Central memory CD4-positive, alpha-beta T cell (primary cell): ENCODE data around the gene KCTD21.
A peak's percentile ranks its signal among the peaks of the same experiment; 100 is the strongest.

Experiments
- DNase-seq: peaks from one replicate; pipeline ENCODE4 v3.0.0; 2022

KCTD21 gene

GRCh38 chr11:78218707-78219492, 30.5 kb upstream of the KCTD21 start:
- DNase-seq, result no peak

GRCh38 chr11:78217650-78218541, 29.5 kb upstream of the KCTD21 start:
- DNase-seq, result no peak

- DNase-seq, result no peak
Observed at GRCh38 chr11:78216571-78217287, 28.3 kb upstream of the KCTD21 start.

GRCh38 chr11:78216021-78216420, 27.6 kb upstream of the KCTD21 start:
- no peak for DNase-seq

GRCh38 chr11:78214331-78215194, 26.1 kb upstream of the KCTD21 start:
- no peak for DNase-seq

GRCh38 chr11:78213526-78214330, 25.3 kb upstream of the KCTD21 start:
- no peak for DNase-seq

- no peak for DNase-seq
Observed at GRCh38 chr11:78212586-78213371, 24.4 kb upstream of the KCTD21 start.

- no peak for DNase-seq
Observed at GRCh38 chr11:78211565-78211964, 23.1 kb upstream of the KCTD21 start.

- no peak for DNase-seq
Observed at GRCh38 chr11:78210000-78210608, 21.7 kb upstream of the KCTD21 start.

- no peak for DNase-seq
Observed at GRCh38 chr11:78209478-78209877, 21.1 kb upstream of the KCTD21 start.

- DNase-seq, result no peak
Observed at GRCh38 chr11:78208257-78209165, 20.1 kb upstream of the KCTD21 start.

GRCh38 chr11:78207532-78208256, 19.3 kb upstream of the KCTD21 start:
- DNase-seq, result no peak

GRCh38 chr11:78205691-78206090, 17.3 kb upstream of the KCTD21 start:
- DNase-seq, result no peak

- no peak for DNase-seq
Observed at GRCh38 chr11:78205256-78205655, 16.8 kb upstream of the KCTD21 start.

- peak; percentile 86 for DNase-seq
Observed at GRCh38 chr11:78203184-78203583, 14.8 kb upstream of the KCTD21 start.

GRCh38 chr11:78202733-78203167, 14.3 kb upstream of the KCTD21 start:
- peak; percentile 87 for DNase-seq

- no peak for DNase-seq
Observed at GRCh38 chr11:78201096-78201818, 12.8 kb upstream of the KCTD21 start.
